ENCODE data around the gene MYO1G. TPM values are rescaled to one million over a fixed set of nuclear protein-coding genes. Genes with fewer than 3 reads are reported as not detected.

MYO1G gene
- 0.07 to 0.20 TPM (median 0.13 TPM) in 5 replicates for total RNA-seq (2022; extraction: Qiagen RNA extraction; ENCODE audit: low read depth)

DNA sequence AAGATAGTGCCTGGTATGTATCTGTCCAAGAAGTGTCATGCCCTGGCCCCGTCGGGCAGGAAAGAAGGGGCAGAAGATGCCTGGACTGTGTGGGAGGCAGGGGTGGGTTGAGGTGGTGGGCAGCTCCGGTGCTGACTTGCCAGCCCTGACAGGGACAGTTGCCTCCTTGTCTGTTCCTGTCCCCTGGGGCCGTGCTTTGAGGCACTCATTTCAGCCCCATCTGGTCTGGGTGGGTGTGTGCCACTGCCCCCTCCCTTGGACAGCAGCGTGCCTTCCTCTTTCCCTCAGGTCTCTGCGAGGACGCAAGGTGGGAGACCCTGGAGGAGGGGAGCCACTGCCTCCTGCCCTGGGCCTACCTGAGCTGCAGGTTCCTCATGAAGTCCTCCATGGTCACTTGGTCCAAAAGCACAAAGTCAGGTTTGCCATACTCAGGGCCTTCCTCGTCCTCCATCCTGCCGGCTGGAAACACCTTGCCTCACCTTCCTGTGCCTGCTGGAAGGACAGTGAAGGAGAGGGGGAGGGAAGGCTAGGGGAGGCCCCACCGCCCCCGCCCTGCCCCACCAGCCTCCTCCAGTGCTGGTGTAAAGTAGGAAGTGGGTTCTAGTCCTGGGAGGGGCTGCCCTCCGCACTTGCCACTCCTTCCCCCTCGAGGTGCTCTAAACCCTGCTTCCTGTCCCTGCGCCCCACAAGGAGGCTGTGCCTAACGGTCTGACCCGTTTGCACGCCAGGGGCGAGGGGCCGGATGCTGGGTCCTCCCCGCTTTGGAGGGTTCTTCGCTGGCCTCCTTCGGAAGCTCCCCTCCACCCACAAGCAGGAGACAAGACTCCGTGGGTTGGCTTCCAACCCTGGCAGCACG, at the start of gene MYO1G:
Gene MYO1G (minus strand): TSS at position 505 of the 856 bp plus-strand sequence. CDS start 54 bp downstream, at position 451.

GRCh38 chr7:45000093-45001032, 21.5 kb upstream of the MYO1G start, which contains the start of gene CCM2:
TSS of gene CCM2 (plus strand) at chr7:45000201. CDS start at chr7:45000334, 133 bp downstream.

Other genes starting within 250 kb of the MYO1G start
- gene ZMIZ2, start 230.2 kb downstream of the MYO1G start, total RNA-seq (2022; extraction: Qiagen RNA extraction; ENCODE audit: low read depth): 21.0 to 36.2 TPM (median 30.9 TPM) in 5 replicates
- 4,931 to 6,299 TPM (median 5,230 TPM) in 5 replicates for gene PPIA, start 182.3 kb downstream of the MYO1G start, total RNA-seq (2022; extraction: Qiagen RNA extraction; ENCODE audit: low read depth)
- 216 to 267 TPM (median 250 TPM) in 5 replicates for gene H2AZ2, start 130.9 kb downstream of the MYO1G start, total RNA-seq (2022; extraction: Qiagen RNA extraction; ENCODE audit: low read depth)
- gene PURB, start 93.5 kb downstream of the MYO1G start, total RNA-seq (2022; extraction: Qiagen RNA extraction; ENCODE audit: low read depth): 6.1 to 12.7 TPM (median 11.9 TPM) in 5 replicates
- gene CCM2, start 21.2 kb upstream of the MYO1G start, total RNA-seq (2022; extraction: Qiagen RNA extraction; ENCODE audit: low read depth): 30.0 to 45.2 TPM (median 41.6 TPM) in 5 replicates
- 0.12 to 0.48 TPM (median 0.29 TPM) in 5 replicates for gene NACAD, start 110.0 kb upstream of the MYO1G start, total RNA-seq (2022; extraction: Qiagen RNA extraction; ENCODE audit: low read depth)
- 97.7 to 108 TPM (median 107 TPM) in 5 replicates for gene TBRG4, start 132.7 kb upstream of the MYO1G start, total RNA-seq (2022; extraction: Qiagen RNA extraction; ENCODE audit: low read depth)
- not detected in 5 replicates for gene RAMP3, start 178.8 kb upstream of the MYO1G start, total RNA-seq (2022; extraction: Qiagen RNA extraction; ENCODE audit: low read depth)

Measured in A549 treated with RU486 at 1 μM for 4 hours (cell line).